ENCODE data around the gene PLCH1. TPM values are rescaled to one million over a fixed set of nuclear protein-coding genes. Genes with fewer than 3 reads are reported as not detected.

Gene PLCH1
- total RNA-seq, 6 donors from 2014 or later = 7.7 to 26.3 (median 13.6) TPM

DNA sequence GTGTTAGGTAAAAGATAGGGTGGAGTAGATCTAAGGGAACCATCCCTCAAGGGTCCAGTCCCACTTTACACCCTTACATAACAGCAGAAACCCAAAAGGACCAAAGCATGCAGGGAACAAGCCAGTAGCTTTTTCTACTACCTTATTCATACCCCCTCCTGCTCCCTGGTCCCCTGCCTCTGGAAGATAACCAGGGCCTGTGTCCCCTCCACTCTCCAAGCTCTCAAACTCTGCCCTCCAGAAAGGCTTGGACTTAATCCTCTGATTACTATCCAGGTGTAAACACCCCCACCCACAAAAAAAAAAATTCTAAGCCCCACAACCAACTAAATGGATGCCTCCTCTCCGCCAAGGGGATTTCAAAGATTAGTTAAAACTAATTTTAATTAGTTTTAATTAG lies 417.4 kb downstream of the PLCH1 start:
- DNase-seq (no peak), ATAC-seq (ENCODE audit: low FRiP score in 2 of 2) (no peak)
- Histone ChIP-seq H3K36me3 (no peaks in the 10 kb centered on the region), H3K9me3 (no peaks in the 10 kb centered on the region), H3K4me3 (no peak overlapping the region), H3K27me3 (no peaks in the 10 kb centered on the region), H3K4me1 (no peaks in the 10 kb centered on the region), H3K27ac (no peak overlapping the region)
- TF ChIP-seq POLR2AphosphoS5 (IDR thresholded peaks at IDR 0.05) (no peak), EP300 (IDR thresholded peaks at IDR 0.05) (no peak), CTCF (IDR thresholded peaks at IDR 0.05) (no peak), POLR2A (IDR thresholded peaks at IDR 0.05) (no peak)
- WGBS, 2 donors = 93% methylated on average over 1 of the region's 1 CpG

- no peak overlapping the region for H3K27ac ChIP-seq
- DNase-seq (no peak), ATAC-seq (ENCODE audit: low FRiP score in 2 of 2) (no peak)
- H3K4me3 ChIP-seq = no peak overlapping the region
- H3K27me3 ChIP-seq = no peaks in the 10 kb centered on the region
- TF ChIP-seq POLR2A (IDR thresholded peaks at IDR 0.05) (no peak), CTCF (IDR thresholded peaks at IDR 0.05) (no peak)
- no peaks in the 10 kb centered on the region for H3K9me3 ChIP-seq
- WGBS, 2 donors = 63 to 75% methylated on average over 4 of the region's 4 CpGs
- H3K4me1 ChIP-seq = no peaks in the 10 kb centered on the region
- H3K36me3 ChIP-seq = no peaks in the 10 kb centered on the region
Measured at GRCh38 chr3:155326901-155327300, 418.0 kb downstream of the PLCH1 start.

DNA sequence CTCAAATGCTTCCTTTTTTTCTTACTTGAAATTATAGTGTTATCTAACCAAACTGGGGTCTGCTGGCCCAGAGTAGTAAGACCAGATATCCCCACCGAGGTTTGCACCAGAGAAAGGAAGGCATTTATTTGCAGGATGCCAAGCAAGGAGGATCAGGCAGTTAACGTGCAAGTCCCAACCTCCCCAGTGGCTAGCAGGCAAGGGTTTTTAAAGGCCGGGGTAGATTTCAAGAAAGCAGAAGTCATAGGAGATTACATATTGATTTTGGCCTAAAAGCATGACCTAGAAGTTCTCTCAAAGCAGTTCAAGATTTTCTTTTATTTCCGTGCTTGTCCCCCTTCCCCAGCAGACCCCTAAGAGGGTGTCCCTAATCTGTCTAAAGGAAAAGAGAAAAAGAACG lies 418.6 kb downstream of the PLCH1 start:
- DNase-seq = no peak
- Histone ChIP-seq H3K27ac (no peak overlapping the region), H3K27me3 (no peaks in the 10 kb centered on the region), H3K4me3 (no peak overlapping the region), H3K9me3 (no peaks in the 10 kb centered on the region), H3K36me3 (no peaks in the 10 kb centered on the region), H3K4me1 (no peaks in the 10 kb centered on the region)
- ATAC-seq (ENCODE audit: low FRiP score in 2 of 2) = no peak
- TF ChIP-seq CTCF (IDR thresholded peaks at IDR 0.05) = no peak
- TF ChIP-seq EP300 (IDR thresholded peaks at IDR 0.05) = no peak
- no peak for TF ChIP-seq POLR2AphosphoS5 (IDR thresholded peaks at IDR 0.05)
- no peak for TF ChIP-seq POLR2A (IDR thresholded peaks at IDR 0.05)
- 72 to 78% methylated on average over 5 of the region's 5 CpGs for WGBS, 2 donors

Small RNA genes within 50 kb of the gene (small RNA-seq; reads per million reads assigned to genes)
- gene AC108729.3 = 0 reads per million in 4 donors
- 0 reads per million in 4 donors for gene RN7SL715P

Other genes with a start within 250 kb of the PLCH1 start
- 1 to 10 TPM; 2.1 to 4.3 (median 3.3) TPM for gene C3orf33, start 61.2 kb upstream of the PLCH1 start, total RNA-seq
- 10 to 100 TPM; 12.6 to 43.3 (median 31.1) TPM for gene SLC33A1, start 109.4 kb upstream of the PLCH1 start, total RNA-seq
- gene GMPS, start 125.6 kb upstream of the PLCH1 start, total RNA-seq = 10 to 100 TPM in 5 of 6 donors, 1 to 10 TPM in 1; 9.4 to 38.0 (median 28.5) TPM